Measurements from ENCODE around the gene APH1B.
A peak's percentile ranks its signal among the peaks of the same experiment; 100 is the strongest.
"Not testable (repeated sequence)": the region's sequence is repeated elsewhere in the genome, so short reads cannot be mapped to it uniquely, and the experiment has no call there.

Gene APH1B

DNA sequence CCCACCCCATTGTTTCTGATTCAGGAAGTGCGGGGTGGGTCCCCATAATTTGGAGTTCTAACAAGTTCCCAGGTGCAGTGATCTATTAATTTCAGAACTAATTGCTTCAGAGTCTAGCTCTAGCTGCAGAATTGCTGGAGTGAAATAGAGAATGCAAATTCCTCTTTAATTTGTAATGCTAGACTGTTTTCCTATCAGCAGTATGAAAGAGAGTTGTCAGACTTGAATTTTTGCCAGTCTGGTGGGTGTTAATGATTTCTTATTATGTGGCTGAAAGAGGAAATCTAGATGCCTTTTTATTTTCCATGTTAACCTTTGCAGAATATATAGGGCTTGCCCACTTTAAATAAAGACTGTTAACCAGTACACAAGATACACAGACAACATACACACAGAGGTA is 23.7 kb downstream of the APH1B start:
- no peak for DNase-seq

DNA sequence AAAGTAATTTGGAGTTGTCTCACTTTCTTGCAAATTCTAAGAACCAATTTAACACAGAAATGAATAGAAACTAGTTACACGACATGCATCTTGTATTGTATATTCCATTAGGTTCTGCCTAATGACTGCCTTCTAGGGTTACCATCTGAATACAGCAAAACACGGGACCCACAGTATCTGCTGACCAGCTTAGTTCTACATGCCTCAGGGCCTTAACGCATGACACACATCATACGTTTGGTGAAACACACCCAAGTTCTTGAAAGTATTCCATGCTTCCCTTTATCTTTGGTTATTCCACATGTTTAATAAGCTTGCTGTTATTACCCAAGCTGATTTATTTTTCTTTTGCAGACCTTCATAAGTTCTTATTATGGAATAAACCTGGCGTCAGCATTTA is 27.9 kb downstream of the APH1B start:
- no peak for DNase-seq

DNA sequence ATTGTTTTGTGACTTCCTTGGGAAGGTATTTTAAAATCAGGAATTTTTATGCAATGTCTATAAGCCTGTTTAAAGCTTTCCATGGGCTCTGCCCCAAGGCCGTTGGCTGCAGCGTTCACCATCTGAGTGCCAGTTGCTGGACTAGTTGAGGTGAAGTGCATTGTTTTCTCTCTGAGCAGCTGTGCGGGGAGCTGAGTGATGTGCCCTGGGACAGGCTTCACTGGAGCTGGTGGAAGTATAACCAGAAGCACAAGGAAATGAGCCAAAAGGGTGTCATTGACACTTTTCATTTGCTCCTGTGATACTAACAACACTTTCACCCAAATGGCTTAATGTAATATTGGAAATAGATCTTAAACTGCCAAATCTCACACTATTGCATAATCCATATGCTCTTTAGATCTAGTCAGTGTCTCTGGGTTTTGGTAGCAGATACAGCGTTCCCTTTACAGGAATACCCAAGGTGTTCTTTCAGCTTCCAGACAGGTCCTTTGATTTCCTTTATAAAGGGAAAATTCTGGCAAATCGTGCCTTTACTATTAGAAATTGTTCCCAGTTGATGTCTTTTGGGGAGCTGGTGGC is 29.2 kb downstream of the APH1B start:
- DNase-seq: no peak

DNA sequence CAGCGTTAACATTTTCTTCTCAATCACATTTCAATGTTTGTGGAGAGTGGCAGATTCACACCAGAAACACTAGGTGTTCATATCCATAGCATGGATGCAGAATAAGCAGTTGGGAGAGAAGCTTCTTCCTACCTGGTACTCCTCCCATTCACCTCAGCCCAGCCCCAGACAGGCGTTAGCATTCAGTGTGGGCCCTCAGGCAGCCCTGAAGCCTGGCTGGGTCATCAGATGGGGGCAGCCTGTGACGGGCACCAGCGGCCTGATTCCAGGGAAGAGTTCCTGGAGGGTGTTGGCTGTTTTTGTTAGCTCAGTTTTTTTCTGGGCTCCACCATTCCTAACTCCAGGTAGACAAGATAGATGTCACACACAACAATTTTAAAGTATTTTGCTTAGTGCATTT is 31.1 kb downstream of the APH1B start:
- DNase-seq: no peak

DNA sequence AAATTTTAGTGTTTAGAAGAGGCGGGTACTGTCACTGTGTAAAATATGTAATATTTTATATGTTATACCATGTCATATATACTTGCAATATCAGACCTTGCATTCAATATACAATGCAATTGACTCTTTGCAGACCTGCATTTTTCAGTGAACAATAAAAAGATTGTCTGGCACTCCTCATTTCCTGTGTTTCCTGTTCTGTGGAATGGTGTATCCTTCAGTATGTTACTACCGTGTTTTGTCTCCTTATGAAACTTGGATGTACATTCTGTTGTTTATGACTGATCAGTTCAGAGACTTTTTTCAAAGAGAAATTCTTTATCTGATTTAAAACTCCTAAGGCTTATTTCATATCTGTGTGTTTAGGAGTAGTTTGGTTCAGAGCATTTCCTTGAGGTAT is 31.5 kb downstream of the APH1B start:
- no peak for DNase-seq

DNA sequence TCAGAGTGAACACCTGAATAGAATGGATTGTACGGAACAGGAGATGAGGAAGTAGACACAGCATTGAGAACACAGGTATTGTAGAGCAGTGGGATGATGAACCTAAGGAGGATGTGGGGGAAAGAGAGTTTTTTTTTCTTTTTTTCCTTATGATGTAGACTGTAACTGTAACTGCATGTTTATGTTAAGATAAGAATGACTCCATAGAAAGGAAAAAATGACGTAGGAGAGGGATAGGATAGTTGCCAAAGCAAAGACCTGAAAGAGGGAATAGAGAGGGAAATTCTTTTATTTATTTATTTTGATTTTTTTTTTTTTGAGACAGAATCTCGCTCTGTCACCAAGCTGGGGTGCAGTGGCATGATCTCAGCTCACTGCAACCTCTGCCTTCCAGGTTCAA is 33.2 kb downstream of the APH1B start:
- no peak for DNase-seq

DNA sequence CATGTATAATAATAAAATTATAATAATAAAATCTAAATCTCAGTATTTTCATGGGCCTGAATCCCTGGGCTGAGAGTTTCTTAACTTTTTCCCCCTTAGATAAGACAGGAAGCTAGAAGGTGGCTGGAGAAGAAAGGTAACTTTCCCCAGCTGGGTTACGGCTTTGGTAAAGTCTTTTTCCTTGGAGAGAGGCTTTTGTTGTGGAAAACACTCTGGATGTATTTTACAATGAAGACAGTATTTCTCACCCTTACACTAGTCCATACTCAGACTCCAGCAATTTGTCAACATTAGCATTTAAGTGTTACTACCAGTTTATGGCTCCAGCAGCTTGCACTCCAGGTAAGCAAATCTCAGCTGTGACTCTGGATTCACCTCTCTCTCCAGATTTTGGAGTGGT is 34.9 kb downstream of the APH1B start:
- DNase-seq: no peak

DNA sequence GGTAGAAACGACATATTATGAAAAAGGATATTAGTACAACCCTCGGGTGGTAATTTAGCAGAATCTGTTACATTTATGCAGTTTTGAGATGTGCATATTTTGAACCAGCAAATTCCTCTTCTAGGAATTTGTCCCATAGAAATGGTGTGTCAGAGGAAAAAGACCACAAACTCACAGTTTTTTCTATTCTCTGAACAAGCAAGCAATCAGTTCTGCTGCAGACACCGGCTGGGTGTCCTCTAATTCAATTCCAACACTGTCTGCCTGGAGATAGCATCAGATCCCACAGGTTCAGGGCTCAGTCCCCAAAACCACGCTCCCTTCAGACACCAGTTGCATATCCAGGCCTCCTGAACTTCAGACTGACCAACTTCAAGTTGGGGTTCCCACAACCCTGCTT is 36.4 kb downstream of the APH1B start:
- no peak for DNase-seq

DNA sequence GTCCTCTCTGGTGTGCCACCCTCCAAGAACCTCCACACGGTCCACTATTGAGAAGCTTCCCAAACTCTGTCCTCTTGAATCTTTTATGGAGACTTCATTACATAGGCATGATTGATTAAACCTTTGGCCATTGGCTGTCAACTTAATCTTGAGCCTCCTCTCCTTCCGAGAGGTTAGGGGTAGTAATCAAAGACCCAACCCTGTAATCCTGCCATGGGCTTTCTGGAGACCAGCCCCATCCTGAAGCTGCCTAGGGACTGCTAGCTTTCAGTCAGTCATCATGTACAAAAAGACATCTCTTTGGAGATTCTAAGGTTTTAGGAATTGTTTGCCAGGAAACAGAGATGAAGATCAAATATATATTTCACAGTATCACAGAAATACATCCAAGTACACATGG is 37.0 kb downstream of the APH1B start:
- DNase-seq: no peak

DNA sequence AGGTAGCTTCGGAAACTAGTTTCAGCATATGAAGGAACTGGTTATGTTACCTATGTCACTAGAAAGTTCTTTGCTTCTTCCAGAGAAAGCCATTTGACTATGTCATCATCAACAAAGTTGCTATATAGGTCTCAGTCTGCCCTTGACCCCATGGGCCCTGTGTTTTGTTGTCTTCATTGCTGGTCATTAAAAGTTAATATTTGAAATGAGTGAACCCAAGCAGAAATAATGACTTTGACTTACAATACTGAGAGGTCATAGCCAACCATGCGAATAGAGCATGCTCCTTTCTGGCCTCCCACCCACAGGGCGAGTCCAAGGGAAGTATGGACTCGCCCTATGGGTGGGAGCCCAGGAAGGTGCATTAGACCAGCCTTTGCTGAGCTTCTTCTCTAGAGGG is 40.9 kb downstream of the APH1B start:
- DNase-seq: no peak

DNA sequence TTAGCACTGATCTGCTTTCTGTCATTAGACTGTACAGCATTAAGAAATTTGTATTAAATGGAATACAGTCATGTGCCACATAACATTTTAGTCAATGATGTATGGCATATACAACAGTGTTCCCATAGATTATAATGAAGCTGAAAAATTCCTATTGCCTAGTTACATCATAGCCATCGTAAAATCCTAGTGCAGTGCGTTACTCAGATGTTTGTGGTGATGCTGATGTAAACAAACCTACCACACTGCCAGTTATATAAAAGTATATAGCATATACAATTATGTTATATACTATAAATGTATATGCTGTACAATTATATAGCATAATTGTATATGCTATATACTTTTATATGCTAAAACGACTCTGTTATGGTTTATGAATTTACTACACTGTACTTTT is 41.7 kb downstream of the APH1B start:
- no peak for DNase-seq

DNA sequence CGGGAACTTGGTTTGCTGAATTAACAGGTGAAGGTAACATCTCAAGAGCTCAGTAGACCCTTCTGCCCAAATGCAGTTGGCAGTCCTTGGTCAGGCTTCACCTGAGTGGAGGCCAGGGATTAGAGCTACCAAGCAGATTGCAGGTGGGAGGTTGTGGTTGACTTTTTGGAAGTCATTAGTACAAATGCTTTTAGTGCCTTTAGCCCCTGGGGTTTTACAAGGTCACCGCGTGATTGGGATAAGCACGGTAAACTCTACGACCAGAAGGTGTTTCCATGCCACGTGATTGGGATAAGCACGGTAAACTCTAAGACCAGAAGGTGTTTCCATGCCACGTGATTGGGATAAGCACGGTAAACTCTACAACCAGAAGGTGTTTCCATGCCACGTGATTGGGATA is 43.0 kb downstream of the APH1B start:
- DNase-seq: not testable (repeated sequence)

DNA sequence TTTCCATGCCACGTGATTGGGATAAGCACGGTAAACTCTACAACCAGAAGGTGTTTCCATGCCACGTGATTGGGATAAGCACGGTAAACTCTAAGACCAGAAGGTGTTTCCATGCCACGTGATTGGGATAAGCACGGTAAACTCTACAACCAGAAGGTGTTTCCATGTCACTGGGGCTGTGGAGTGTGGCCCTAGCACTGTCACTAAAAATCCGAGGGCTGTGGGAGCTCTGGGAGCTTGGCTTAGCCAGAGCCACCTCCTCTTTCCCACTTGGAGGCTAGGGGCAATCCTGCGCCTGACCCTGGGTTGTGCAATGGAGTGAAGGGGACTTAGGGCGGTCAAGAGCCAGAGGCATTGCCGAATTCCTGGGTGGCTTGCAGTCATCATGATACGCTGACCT is 43.6 kb downstream of the APH1B start:
- DNase-seq: not testable (repeated sequence)

DNA sequence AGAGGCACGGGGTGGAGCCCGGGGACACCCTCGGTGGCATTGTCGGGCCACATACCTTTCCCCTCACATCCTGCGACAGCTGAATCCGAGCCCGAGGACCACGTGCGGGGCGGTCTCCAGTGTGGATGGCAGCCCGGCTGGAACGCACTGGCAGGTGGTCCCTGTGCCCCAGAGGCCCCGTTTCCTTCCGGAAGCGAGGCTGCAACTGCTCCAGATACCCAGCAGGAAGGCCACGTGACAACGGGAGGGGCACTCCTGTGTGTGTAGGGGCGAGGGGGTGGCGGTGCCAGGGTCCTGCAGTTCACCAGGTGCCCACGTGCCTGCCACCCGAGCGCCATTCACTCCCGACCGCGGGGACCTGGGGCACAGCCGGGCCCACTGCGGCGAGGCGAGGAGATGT is 44.1 kb downstream of the APH1B start:
- DNase-seq: no peak

DNA sequence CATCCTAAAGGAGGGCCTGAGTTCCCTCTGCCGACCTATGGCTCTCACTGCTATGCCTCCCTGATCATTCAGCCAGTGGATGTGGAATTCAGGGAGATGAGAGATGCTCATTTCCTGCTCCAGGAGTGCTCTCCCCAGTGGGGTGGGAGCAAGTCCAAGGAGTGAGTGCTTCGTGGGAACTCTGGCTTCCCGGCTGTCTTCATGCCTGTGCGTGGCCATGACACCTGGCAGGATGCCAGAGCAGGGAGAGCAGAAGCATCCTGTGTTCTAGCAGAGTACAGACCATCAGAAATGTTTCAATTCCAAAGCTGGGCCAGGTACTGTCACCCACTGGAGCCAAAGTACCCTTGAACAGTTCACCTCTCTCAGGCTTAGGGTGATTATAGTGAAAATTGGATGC is 45.1 kb downstream of the APH1B start:
- DNase-seq: no peak

DNA sequence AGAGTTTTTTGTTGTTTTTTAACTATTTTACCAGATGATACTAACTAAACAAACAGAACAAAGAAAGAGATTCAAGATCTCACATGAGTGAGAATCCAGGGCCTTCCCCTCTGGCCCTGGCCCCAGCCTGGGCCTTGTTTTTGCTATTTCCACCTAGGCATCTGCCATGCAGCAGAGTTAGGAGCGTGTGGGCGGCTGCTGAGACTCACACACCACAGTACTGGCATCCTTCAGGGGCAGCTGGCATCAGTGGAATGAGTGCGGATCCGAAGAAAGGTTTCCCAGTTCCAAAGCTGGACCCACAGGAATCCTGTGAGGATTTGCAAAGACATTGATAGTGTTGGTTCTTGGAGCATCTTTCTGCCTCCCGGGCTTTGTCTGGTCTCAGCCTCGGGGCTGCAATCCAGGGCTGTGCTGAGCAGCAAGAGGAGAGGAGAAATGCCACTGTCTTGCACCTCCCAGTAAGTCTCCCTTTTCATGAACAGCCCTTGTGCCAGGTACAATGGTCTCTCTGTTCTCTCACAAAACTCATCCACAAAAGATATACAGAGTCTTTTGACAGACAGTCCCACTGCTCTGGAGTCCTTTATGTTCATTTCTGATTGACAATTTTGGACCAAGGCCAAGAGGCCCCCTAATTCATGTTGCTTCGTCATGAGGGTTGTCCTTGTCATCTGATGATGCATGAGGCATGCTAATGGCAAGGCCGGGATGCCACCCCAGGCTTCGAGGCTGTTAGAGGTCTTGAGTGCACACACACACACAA is 46.6 kb downstream of the APH1B start:
- DNase-seq: no peak

DNA sequence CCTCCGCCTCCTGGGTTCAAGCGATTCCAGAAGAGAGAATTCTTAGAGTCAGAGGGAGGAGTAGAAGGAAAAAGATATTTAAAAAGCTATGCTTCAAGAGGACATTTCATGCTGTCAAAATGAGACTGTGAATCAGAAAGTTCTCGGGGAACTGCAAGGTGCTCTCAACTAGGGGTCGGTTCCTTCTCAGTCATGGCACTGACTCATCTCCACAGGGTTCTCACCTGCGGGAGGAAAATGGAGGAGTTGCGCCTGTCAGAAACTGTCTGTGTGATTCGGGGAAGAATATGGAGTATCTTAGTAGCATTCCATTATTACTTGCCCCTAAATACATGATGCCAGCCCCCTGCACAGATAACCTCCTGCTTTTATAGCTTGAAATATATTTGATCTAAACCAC is 47.4 kb downstream of the APH1B start:
- no peak for DNase-seq

DNA sequence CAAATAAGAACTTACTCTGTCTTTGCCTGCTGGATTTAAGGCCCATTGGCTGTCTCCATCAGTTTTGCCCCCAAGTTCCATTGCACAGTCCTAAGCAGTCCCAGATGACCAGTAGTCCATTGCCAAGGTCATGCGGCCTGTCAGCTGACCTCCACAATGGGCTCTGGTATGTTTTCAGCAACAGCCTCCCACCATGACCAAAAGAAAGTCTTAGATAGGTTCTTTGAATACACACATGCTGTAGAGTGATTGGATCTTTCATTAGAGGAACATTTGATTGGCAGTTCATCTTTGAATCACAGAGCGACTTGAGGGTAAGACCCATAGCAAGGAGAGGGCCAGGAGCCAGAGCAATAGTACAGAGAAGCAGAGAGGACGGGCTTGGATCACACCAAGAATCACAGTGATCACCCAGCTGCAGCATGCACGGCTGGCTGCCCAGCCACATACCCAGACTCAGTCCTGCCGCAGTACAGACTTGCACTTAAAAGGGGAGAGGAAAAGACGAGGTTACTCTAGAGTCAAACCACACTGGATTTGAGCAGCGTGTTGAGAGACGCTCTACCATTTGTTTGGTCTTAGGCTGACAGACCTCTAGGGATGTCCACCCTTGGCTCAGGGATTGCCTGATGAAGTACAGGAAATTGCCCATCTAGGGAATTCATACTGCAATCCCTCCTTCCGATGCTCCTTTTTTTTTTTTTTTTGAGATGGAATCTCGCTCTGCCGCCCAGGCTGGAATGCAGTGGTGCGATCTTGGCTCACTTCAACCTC is 50.4 kb downstream of the APH1B start:
- DNase-seq: no peak

DNA sequence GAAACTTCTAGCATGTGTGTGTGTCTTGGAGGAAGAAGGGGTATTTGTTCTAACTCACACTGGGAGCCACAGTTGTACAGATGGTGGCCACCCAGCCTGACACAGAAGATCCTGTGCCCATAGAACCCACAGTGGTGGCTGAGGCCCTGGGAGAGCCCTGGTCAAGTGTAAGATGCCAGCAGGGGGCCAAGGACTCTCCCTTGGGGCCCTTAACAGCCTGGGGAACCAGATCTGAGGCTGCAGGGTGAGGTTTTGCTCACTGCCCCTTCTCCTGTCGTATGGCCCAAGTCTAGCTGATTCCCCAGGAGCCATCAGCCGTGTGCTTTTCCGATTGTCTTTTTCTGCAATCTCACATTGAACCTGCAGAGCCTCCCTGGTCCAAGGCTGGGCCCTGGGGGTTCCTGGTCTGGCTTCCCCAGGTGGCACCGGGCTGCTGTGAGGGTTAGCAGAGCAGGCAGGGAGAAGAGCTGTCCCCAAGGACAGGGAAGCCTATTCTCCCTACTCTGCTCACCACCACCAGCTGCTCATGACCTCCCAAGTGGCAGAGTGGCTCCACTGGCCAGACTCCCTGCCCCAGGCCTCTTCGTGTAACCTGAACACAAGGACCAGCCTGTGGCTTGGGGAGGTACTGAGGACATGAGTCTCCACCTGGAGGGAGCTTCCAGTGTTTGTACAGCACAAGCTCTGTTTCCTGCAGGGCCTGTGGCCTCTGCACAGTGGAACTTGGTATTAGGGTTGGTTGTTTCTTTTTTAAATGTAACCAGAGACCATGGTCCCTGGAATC is 52.4 kb downstream of the APH1B start:
- DNase-seq: no peak

DNA sequence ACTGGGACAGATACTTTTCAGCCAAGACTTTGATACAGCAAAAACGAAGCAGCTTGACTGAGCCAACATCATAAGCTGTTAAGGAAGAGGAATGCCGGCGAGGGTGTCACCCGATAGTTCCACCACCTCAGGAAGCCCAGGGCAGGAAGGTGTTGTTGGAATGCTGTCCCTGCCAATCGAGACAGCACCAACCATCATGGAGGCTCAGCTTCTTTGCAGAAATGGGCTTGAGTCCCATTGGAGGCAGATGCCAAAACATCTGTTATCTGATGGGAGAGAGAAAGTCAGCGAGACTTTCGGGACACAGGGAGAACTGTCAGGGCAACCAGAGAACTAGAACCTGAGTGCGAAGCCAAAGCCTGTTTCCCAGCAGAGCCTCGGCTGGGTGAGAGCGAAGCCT is 53.5 kb downstream of the APH1B start:
- no peak for DNase-seq

DNA sequence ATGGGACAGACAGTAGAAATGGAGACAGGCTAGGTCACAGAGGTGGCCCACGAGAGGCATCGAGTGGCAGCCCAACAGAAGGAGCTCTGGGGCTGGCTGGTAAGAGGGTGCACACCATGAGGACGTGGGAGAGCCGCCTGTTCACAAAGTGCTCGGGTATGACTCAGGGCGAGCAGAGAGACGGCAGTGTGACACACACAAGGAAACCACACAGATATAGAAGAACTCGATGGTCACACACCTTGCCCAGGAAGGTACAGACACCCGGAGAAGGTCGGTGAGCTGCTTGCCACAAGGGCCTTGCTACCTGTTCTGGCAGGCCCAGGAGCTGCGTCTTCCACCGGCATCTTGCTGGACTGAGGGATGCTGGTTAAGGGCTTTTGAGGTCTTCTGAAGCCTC is 54.1 kb downstream of the APH1B start:
- peak in 1 of 2 donors; percentile 10 for DNase-seq

DNA sequence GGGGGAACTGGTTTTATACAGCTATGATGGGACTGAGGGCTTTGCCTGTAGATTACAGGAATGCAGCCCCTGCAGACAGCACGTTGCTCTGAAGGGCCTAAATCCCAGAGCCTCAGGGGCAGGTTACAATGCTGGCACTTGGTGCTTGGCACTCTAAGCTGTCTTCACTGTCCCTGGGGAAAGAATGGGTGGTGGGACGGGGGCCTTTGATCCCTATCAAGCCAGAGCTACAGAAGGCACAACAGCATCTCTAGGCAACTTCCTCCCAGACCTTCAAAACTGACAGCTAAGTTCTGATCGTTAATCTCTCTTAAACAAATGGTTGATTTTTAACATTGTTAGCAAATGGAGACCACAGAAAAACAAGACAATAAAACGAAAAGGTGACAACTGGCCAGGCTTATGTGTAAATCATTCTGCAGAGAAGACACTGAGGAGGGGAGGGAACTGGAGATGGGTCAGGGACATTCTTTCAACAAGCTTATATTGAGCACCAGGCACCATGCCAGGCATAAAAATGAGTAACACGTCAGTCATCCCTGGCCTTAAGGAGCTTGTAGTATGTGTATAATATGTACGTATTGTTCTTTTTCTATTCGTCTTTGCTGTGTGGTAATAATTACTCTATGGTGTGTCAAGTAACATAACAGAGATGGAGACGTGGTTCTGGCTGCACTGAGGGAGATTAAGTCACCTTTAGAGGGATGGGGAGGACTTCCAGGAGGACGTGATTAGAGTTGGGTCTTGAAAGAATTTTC is 55.1 kb downstream of the APH1B start:
- no peak for DNase-seq

DNA sequence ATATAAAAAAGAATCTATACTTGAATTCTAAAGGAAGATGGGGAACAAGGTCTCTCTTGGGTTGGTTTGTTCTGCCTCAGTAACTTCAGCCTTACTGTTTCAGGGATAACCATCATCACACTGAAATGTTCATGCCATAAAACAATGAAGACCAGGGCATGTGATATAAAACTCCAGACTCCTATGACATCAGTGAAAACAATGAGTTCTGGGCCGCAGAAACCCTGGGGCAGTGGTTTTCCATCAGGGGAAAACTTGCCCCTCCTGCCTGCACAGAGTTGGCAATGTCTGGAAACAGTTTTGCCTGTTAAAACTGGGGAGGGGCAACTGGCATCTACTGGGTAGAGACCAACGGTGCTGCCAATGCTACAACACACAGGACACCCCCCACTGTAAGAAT is 57.4 kb downstream of the APH1B start:
- DNase-seq: no peak
